ENCODE data around the gene PRDM15.

DNA sequence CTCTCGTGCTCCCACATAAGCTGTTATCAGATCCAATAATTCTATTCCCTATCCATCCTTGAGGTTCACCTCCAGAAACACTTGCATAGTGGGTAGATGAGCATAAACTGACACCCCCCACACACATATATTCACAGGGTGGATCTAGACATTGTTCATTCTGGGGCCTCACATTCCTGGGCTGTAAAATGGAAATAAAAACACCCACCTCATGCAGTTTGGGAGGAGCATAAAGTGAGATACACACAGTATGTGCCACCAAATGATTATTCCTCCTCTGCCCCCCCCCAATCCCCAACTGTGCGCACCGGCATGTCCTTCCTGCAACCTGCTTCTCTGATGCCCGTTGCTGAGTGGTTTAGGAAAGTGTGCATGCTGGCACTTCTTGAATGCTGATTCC, 17.9 kb downstream of the PRDM15 start:
- TF ChIP-seq, protein P1, sequence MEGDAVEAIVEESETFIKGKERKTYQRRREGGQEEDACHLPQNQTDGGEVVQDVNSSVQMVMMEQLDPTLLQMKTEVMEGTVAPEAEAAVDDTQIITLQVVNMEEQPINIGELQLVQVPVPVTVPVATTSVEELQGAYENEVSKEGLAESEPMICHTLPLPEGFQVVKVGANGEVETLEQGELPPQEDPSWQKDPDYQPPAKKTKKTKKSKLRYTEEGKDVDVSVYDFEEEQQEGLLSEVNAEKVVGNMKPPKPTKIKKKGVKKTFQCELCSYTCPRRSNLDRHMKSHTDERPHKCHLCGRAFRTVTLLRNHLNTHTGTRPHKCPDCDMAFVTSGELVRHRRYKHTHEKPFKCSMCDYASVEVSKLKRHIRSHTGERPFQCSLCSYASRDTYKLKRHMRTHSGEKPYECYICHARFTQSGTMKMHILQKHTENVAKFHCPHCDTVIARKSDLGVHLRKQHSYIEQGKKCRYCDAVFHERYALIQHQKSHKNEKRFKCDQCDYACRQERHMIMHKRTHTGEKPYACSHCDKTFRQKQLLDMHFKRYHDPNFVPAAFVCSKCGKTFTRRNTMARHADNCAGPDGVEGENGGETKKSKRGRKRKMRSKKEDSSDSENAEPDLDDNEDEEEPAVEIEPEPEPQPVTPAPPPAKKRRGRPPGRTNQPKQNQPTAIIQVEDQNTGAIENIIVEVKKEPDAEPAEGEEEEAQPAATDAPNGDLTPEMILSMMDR (IDR thresholded peaks at IDR 0.05), result no peak
- TF ChIP-seq POLR2A (IDR thresholded peaks at IDR 0.05), result no peak

All from prostate gland (tissue), 2 donors.